ENCODE data around the gene TBC1D4. TPM values are rescaled to one million over a fixed set of nuclear protein-coding genes. Genes with fewer than 3 reads are reported as not detected.

TBC1D4 gene
- polyA plus RNA-seq, 1 of the 3 experiments (the other 2 are of a cell fraction), result 8.8 TPM

GRCh38 chr13:75365724-75366173 is 116.2 kb downstream of the TBC1D4 start (continued):
- TF ChIP-seq NRF1 (IDR thresholded peaks at IDR 0.05; ENCODE audit: low read depth, low read length) (no peak), RXRA (IDR thresholded peaks at IDR 0.05; ENCODE audit: borderline replicate concordance, low read depth) (no peak), TEAD4 (IDR thresholded peaks at IDR 0.05; ENCODE audit: borderline replicate concordance, insufficient read depth) (peak; percentile 66; the same call in 1 of the 2 replicates), USF2 (IDR thresholded peaks at IDR 0.05; ENCODE audit: borderline replicate concordance, low read depth, low read length) (no peak), POLR2AphosphoS5 (IDR thresholded peaks at IDR 0.05; ENCODE audit: low read depth, low read length) (no peak; the same call in 1 of the 2 replicates), USF1 (IDR thresholded peaks at IDR 0.05; ENCODE audit: borderline replicate concordance, low read depth) (no peak), RFX5 (IDR thresholded peaks at IDR 0.05; ENCODE audit: low read length) (no peak), IRF3 (IDR thresholded peaks at IDR 0.05; ENCODE audit: low read depth, low read length) (no peak), TAF1 (IDR thresholded peaks at IDR 0.05; ENCODE audit: borderline replicate concordance, low read depth, low read length) (no peak), MXI1 (IDR thresholded peaks at IDR 0.05; ENCODE audit: low read depth, low read length) (no peak), ELF1 (IDR thresholded peaks at IDR 0.05) (peak; percentile 56), SIN3A (IDR thresholded peaks at IDR 0.05; ENCODE audit: borderline replicate concordance, low read depth, low read length) (no peak), ZBTB33 (IDR thresholded peaks at IDR 0.05; ENCODE audit: borderline replicate concordance, low read depth) (no peak), CTCF (IDR thresholded peaks at IDR 0.05) (peak; percentile 47), CHD2 (IDR thresholded peaks at IDR 0.05; ENCODE audit: low read length, partially characterized antibody) (no peak), RCOR1 (IDR thresholded peaks at IDR 0.05; ENCODE audit: low read length) (no peak)

Measured in SK-N-SH (cell line).